Measurements from ENCODE around the gene RCOR2.

RCOR2 gene

DNA sequence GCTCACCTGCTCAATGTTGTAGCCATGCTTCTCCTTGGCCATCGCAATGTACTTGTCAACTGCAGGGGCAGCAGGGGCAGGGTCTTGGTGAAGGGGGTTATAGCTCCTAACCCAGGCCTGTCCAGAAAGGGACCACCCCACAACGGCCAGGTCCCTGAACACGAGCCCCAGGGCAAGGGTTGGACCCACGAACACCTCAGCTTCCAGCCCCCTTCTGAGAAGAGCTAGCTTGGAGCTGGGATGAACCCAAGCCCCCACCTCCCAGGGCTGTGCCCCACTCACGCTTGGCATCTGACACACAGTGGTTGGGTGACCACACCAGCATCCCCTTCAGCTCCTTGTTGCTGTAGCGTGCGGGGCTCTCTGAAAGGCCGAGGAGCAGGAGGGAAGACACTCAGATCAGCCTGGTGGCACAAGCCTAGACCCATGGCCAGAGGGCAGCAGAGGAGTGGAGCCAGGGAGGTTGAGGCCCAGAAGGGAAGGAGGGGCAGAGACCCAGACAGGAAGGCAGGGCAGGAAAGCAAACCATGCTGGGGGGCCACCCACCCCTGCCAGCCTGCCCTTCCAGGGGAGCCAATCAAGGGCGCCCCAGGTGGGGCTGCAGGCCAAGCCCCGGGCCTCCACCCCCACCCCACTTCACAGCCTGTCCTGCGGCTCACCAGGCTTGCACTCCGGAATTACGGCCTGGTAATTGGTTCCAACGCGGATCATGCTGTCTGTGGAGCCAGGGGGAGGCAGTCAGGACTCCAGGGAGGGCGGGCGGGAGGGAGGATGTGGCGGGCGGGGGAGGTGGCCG is 1.9 kb downstream of the RCOR2 start:
- Histone ChIP-seq H3K79me2 (ENCODE audit: low read length) (no peaks in the 10 kb centered on the region), H3K4me2 (ENCODE audit: low read depth, low read length) (no peak overlapping the region), H3K27me3 (replicated peaks; ENCODE audit: insufficient read depth, low read length) (peaks cover 5% of the 10 kb centered on the region), H3K4me3 (ENCODE audit: low read length) (no peak overlapping the region), H2AFZ (ENCODE audit: low read length) (no peak overlapping the region), H3K4me1 (ENCODE audit: low read length) (peaks cover 12% of the 10 kb centered on the region; the same call in 1 of the 2 replicates), H3K9me3 (replicated peaks; ENCODE audit: insufficient read depth, low read length) (no peaks in the 10 kb centered on the region), H3K36me3 (replicated peaks; ENCODE audit: insufficient read depth, low read length) (no peaks in the 10 kb centered on the region), H4K20me1 (ENCODE audit: insufficient read depth, low read length) (no peaks in the 10 kb centered on the region), H3K9me2 (replicated peaks; ENCODE audit: insufficient read depth, low read length) (no peaks in the 10 kb centered on the region), H3K27ac (ENCODE audit: low read length) (no peak overlapping the region), H3F3A (ENCODE audit: insufficient read depth, low read length) (no peaks in the 10 kb centered on the region), H3K9ac (ENCODE audit: low read length) (no peak overlapping the region)
- DNase-seq = no peak
- TF ChIP-seq EZH2phosphoT487 (IDR thresholded peaks at IDR 0.05; ENCODE audit: low read length) = no peak
- TF ChIP-seq, protein P1, sequence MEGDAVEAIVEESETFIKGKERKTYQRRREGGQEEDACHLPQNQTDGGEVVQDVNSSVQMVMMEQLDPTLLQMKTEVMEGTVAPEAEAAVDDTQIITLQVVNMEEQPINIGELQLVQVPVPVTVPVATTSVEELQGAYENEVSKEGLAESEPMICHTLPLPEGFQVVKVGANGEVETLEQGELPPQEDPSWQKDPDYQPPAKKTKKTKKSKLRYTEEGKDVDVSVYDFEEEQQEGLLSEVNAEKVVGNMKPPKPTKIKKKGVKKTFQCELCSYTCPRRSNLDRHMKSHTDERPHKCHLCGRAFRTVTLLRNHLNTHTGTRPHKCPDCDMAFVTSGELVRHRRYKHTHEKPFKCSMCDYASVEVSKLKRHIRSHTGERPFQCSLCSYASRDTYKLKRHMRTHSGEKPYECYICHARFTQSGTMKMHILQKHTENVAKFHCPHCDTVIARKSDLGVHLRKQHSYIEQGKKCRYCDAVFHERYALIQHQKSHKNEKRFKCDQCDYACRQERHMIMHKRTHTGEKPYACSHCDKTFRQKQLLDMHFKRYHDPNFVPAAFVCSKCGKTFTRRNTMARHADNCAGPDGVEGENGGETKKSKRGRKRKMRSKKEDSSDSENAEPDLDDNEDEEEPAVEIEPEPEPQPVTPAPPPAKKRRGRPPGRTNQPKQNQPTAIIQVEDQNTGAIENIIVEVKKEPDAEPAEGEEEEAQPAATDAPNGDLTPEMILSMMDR (IDR thresholded peaks at IDR 0.05; ENCODE audit: low read length) = no peak
- TF ChIP-seq EZH2 (optimal IDR thresholded peaks at IDR 0.05; ENCODE audit: low read depth, low read length) = no peak

DNA sequence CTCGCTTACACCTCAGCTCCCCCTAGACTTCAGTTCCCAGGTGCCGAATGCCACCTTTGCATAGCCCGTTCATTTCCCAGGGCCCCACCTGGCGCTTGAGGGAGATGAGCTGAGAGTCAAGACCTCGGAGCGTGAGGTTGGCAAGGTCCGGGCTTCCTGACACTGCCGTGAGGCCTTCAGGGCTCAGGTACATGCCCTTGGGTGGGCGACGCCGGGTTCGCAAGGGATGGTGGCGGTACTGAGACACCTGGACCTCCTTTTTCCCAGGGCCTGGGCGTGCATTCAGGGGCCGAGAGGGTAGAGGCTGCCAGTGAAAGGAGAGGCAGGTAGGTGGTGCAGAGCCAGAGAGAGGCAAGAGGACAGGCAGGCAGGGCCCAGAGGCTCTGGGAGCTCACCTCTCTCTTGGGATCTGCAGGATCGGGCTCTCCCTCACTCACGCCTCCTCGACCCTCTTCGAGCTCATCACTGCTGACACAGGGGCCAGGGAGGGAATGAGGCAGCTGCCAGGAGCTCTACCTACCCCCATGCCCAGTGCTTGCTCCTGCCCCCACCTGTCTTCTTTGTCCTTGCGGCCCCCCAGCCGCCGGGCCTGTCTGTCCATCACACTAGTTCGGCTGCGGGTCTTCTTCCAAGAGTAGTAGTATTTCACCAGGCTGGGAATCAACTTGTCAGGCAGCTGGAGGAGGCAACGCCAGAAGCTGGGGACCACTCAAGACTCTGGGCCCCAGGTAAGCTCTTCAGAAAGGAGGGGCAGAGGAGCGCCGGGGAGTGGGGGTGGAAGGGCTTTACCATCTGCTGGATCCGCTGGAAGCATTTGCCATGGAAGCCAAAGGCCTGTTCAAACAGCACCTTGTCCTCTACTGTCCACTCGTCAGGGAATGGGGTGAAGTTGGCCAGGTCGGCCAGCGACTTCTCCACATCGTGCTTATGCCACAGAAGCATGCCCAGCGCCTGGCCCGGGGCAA is 2.8 kb downstream of the RCOR2 start:
- Histone ChIP-seq H3K36me3 (replicated peaks; ENCODE audit: insufficient read depth, low read length) (no peaks in the 10 kb centered on the region), H3K9me2 (replicated peaks; ENCODE audit: insufficient read depth, low read length) (no peaks in the 10 kb centered on the region), H3F3A (ENCODE audit: insufficient read depth, low read length) (no peaks in the 10 kb centered on the region), H3K4me3 (ENCODE audit: low read length) (no peak overlapping the region), H3K27ac (ENCODE audit: low read length) (no peak overlapping the region), H3K4me1 (ENCODE audit: low read length) (peaks cover 11% of the 10 kb centered on the region; the same call in 1 of the 2 replicates), H3K9me3 (replicated peaks; ENCODE audit: insufficient read depth, low read length) (no peaks in the 10 kb centered on the region), H3K9ac (ENCODE audit: low read length) (no peak overlapping the region), H3K27me3 (replicated peaks; ENCODE audit: insufficient read depth, low read length) (peaks cover 5% of the 10 kb centered on the region), H3K4me2 (ENCODE audit: low read depth, low read length) (no peak overlapping the region), H3K79me2 (ENCODE audit: low read length) (no peaks in the 10 kb centered on the region), H2AFZ (ENCODE audit: low read length) (no peak overlapping the region), H4K20me1 (ENCODE audit: insufficient read depth, low read length) (no peaks in the 10 kb centered on the region)
- TF ChIP-seq EZH2phosphoT487 (IDR thresholded peaks at IDR 0.05; ENCODE audit: low read length) (no peak), EZH2 (optimal IDR thresholded peaks at IDR 0.05; ENCODE audit: low read depth, low read length) (no peak)
- TF ChIP-seq, protein P1 (IDR thresholded peaks at IDR 0.05; ENCODE audit: low read length) = no peak
- DNase-seq = no peak

DNA sequence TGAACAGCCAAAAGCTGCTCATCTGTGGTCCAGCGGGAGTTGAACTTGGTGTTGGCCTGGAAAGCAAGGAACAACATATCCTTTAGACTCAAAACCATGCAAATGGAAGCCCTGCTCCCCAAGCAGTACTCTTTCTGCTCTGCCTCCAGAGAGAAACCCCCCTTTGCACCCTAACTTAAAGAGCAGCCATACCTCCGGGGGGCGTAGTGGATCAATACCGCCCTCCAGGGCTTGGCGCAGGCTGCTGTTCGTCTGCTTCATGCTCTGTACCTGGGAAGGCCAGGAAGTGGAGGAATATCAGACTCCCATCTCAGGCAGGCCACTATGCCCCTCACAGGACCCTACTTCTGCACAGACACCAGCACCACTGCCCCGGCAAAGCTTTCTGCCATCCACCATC is 4.3 kb downstream of the RCOR2 start:
- TF ChIP-seq, protein P1 (IDR thresholded peaks at IDR 0.05; ENCODE audit: low read length) = no peak
- no peak for TF ChIP-seq EZH2 (optimal IDR thresholded peaks at IDR 0.05; ENCODE audit: low read depth, low read length)
- no peak for TF ChIP-seq EZH2phosphoT487 (IDR thresholded peaks at IDR 0.05; ENCODE audit: low read length)
- H3K4me1 ChIP-seq (ENCODE audit: low read length) = 0 out of 2 replicates have a peak, but pooled peaks cover 5% of the 10 kb centered on the region
- H2AFZ ChIP-seq (ENCODE audit: low read length) = no peak overlapping the region
- H3K36me3 ChIP-seq (replicated peaks; ENCODE audit: insufficient read depth, low read length) = no peaks in the 10 kb centered on the region
- H3K9me3 ChIP-seq (replicated peaks; ENCODE audit: insufficient read depth, low read length) = no peaks in the 10 kb centered on the region
- H3K9ac ChIP-seq (ENCODE audit: low read length) = no peak overlapping the region
- H3K4me3 ChIP-seq (ENCODE audit: low read length) = no peak overlapping the region
- no peaks in the 10 kb centered on the region for H4K20me1 ChIP-seq (ENCODE audit: insufficient read depth, low read length)
- no peaks in the 10 kb centered on the region for H3F3A ChIP-seq (ENCODE audit: insufficient read depth, low read length)
- no peak for DNase-seq
- H3K27me3 ChIP-seq (replicated peaks; ENCODE audit: insufficient read depth, low read length) = peaks cover 5% of the 10 kb centered on the region
- no peak overlapping the region for H3K27ac ChIP-seq (ENCODE audit: low read length)
- H3K4me2 ChIP-seq (ENCODE audit: low read depth, low read length) = no peak overlapping the region
- H3K79me2 ChIP-seq (ENCODE audit: low read length) = no peaks in the 10 kb centered on the region
- H3K9me2 ChIP-seq (replicated peaks; ENCODE audit: insufficient read depth, low read length) = no peaks in the 10 kb centered on the region
